Fibroblast of pulmonary artery (primary cell): Measurements from ENCODE around the gene GRIN2A.

Source experiments
- DNase-seq: peaks from one replicate; pipeline ENCODE4 v3.0.0-alpha.2; 2010; ENCODE audit warnings: low read depth
- H3K4me3 ChIP-seq: replicated peaks from 2 replicates; pipeline ENCODE4 v1.5.1; 2011; ENCODE audit warnings: low read depth, mild to moderate bottlenecking, control low read depth, low read length, moderate library complexity
- CTCF ChIP-seq: IDR thresholded peaks from 2 replicates; pipeline ENCODE4 v1.5.1; 2011; ENCODE audit warnings: mild to moderate bottlenecking, control low read depth, low read length, inconsistent platforms; ENCODE audit errors: missing control alignments

The GRIN2A gene

DNA sequence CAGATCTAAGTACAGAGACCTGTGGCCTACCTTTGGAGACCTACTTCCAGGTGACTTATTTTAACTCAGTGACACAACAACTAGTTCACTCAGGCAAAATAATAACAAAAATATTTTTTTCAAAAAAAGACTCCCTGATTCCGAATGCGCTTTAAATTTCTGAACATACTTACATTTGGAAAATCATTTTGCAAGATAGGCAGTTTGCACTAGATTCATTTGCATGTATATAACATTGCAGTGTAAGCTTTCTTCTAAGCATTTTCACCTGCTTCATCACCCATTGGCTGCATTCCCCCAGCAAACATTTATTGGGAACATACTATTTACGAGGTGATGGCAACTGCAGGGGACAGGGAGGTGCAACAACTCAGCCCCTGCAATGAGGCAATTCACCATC lies 166.8 kb downstream of the GRIN2A start:
- no peak for TF ChIP-seq CTCF
- DNase-seq = no peak
- H3K4me3 ChIP-seq = no peak overlapping the region

DNA sequence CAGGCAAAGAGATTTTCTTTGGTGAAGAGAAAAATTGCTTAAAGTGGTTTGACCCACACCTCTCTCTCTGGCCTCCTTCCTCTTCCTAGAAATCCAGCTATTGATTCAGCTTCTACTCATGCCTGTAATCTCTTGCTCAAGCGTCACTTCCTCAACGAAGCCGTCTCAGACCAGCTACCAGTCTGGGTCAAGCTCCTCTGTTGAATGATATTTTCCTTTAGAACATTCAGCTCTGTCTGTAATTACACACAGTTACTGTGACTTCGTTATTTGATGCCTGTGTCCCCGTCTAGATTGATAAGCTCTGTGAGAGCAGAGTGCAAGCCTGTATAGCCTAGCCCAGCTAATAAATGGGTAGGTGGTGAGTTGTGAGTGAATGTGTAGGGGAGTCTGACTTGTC lies 168.5 kb downstream of the GRIN2A start:
- H3K4me3 ChIP-seq = no peak overlapping the region
- TF ChIP-seq CTCF = no peak
- no peak for DNase-seq

- no peak for DNase-seq
- H3K4me3 ChIP-seq = no peak overlapping the region
- no peak for TF ChIP-seq CTCF
Observed at GRCh38 chr16:10013364-10013763, 168.9 kb downstream of the GRIN2A start.

DNA sequence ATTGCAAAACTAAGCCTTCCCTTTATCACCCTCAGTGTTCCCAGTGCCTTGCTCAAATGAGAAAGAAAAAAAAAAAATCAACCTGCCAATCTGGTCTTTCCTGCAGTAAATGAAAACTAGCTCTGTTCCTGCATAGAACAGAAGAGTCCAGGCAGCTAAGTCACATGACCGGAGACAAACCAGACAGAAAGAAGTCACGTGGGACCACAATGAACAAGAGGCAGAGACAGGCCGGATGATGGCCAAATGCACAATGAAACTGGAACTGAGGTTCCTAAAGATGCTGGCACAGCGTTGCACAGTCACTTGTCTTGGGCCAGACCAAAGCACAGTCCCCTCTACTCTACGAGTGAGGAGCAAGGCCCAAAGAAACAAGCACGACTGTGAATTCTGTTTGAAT lies 172.5 kb downstream of the GRIN2A start:
- TF ChIP-seq CTCF = no peak
- DNase-seq = no peak
- H3K4me3 ChIP-seq = no peak overlapping the region

GRCh38 chr16:10003486-10003885 lies 178.7 kb downstream of the GRIN2A start:
- H3K4me3 ChIP-seq = no peak overlapping the region
- DNase-seq = no peak
- no peak for TF ChIP-seq CTCF

- TF ChIP-seq CTCF = no peak
- DNase-seq = no peak
- H3K4me3 ChIP-seq = no peak overlapping the region
Observed at GRCh38 chr16:10001258-10001775, 180.9 kb downstream of the GRIN2A start.

DNA sequence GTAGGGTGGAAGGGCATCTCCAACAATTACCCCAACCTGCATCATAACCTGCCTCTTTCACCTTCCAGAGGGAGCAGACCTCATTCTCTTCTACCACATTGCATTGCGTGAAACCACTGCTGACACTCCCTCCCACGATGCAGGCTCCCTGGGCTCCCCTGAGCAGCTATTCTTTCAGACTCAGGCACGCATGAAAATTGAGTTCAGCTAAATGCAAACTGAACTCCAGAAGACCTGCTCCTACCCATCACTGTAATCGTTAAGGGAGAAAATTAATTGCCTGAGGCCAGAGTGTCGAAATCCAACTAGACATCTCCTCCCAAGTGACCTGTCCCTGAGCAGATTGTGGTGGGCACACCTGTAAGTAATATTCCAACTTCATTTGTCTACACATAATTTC lies 186.0 kb downstream of the GRIN2A start:
- no peak for DNase-seq
- no peak overlapping the region for H3K4me3 ChIP-seq
- no peak for TF ChIP-seq CTCF
